GM21619 (cell line): ENCODE measurements around the gene ESYT1.
"Not testable (repeated sequence)": the region's sequence is repeated elsewhere in the genome, so short reads cannot be mapped to it uniquely, and the experiment has no call there.

Source experiments
- ATAC-seq: cut with Tn5 transposase; IDR thresholded peaks from one replicate; pipeline ENCODE4 v1.9.1; 2021; ENCODE audit not compliant: unreplicated experiment

ESYT1 gene

DNA sequence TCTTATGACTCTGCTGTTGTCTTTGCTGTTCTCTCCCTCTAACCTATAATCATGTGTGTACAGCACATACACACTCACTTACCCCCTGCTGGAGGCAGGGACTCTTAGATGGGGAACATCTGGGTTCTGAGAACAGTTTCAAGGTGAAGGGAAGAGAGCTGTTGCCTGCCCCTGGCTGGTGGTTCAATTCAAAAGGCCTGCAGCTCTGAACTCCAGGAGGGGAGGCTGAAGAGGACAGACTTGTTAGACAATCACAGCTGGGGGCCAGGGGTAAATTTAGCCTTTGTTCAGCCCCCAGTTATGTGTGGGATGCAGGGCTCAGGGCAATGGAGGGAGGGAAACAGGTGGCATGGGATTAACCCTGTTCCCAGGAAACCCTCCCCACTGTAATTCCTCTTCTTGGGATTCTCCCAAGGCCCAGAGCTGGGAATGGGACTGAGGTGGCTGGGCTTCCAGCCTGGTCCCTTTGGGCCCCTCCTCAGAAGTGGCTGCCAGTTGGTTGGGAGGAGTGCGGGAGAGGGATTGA is 26.2 kb downstream of the ESYT1 start:
- no peak for ATAC-seq

DNA sequence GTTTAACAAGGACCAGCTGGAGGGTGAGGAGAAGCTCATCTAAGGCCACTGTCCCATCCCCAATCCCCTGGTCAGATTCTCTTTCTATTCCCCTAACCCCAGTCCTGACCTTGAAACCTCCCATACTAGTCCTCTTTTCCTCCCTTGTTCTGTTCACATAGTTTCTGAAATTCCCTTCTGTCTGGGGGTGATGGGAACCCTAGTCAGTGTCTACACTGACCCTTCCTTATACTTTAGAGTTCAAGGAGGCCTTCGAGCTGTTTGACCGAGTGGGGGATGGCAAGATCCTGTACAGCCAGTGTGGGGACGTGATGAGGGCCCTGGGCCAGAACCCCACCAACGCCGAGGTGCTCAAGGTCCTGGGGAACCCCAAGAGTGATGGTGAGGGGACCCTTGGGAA is 26.8 kb downstream of the ESYT1 start:
- no peak for ATAC-seq

DNA sequence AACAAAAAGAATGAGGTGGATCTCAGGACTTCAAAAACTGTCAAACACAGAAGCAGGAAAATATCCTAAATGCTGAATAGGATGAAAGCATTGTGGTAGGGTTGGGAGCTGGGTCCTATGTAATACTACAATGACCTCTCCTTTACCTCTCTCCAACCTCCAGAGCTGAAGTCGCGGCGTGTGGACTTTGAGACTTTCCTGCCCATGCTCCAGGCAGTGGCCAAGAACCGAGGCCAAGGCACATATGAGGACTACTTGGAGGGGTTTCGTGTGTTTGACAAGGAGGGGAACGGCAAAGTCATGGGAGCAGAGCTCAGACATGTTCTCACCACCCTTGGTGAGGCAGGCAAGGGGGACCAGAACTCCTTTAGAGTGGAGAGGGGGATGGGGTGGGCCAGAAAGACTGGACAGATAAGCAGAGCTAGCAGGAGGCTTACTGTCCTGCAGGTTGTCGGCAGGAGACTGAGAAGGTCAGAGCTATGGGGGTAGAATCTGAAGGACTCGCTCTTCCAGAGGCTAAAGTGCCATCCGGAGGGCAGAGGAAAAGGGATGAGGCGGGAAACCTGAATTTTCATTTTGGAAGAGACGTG is 27.3 kb downstream of the ESYT1 start:
- no peak for ATAC-seq

DNA sequence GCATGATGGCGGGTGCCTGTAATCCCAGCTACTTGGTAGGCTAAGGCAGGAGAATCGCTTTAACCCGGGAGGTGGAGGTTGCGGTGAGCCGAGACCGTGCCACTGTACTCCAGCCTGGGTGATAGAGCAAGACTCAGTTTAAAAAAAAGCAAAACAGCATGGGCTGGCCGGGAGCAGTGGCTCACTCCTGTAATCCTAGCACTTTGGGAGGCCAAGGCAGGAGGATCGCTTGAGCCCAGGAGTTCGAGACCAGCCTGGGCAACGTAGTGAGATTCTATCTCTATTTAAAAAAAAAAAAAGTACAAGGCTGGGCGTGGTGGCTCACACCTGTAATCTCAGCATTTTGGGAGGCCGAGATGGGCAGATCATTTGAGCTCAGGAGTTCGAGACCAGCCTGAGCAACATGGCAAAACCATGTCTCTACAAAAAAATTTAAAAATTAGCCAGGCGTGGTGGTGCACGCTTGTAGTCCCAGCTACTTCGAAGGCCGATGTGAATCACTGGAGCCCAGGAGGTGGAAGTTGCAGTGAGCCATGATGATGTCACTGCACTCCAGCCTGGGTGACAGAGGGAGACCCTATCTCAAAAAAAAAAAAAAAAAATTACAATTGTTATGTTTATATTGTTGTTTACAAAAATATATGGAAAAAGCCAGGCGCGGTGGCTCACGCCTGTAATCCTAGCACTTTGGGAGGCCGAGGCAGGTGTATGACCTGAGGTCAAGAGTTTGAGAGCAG is 28.6 kb downstream of the ESYT1 start:
- not testable (repeated sequence) for ATAC-seq

DNA sequence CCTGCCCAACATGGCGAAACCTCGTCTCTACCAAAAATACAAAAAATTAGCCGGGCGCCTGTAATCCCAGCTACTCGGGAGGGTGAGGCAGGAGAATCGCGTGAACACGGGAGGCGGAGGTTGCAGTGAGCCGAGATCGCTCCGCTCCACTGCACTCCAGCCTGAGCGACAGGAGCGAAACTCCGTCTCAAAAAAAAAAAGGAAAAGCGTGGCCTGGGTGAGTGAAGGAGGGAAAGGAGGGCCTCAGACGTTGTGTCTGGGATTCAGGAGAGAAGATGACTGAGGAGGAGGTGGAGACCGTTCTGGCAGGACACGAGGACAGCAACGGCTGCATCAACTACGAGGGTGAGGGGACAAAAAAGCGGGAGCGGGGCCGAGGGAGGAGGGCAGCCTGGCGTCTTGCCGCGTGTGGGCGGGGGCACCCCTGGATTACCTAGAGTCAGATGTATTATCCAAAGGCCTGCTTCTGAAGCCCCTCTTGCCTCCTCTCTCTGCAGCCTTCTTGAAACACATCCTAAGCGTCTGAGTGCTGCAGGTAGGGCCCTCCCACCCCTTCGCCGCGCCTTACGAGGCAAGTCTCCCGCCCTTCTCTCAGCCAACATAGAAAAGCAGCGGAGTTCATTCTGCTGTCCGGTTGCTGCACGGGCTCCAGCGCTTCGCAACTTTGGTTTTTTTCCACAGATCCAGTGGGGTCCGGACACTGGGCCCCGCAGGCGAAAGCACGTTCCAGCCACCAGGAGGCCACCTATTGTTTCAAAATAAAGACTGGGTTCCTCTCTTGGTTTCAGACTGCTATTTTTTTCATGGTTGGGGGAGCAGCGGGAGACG is 29.3 kb downstream of the ESYT1 start:
- peak; percentile 28 for ATAC-seq

DNA sequence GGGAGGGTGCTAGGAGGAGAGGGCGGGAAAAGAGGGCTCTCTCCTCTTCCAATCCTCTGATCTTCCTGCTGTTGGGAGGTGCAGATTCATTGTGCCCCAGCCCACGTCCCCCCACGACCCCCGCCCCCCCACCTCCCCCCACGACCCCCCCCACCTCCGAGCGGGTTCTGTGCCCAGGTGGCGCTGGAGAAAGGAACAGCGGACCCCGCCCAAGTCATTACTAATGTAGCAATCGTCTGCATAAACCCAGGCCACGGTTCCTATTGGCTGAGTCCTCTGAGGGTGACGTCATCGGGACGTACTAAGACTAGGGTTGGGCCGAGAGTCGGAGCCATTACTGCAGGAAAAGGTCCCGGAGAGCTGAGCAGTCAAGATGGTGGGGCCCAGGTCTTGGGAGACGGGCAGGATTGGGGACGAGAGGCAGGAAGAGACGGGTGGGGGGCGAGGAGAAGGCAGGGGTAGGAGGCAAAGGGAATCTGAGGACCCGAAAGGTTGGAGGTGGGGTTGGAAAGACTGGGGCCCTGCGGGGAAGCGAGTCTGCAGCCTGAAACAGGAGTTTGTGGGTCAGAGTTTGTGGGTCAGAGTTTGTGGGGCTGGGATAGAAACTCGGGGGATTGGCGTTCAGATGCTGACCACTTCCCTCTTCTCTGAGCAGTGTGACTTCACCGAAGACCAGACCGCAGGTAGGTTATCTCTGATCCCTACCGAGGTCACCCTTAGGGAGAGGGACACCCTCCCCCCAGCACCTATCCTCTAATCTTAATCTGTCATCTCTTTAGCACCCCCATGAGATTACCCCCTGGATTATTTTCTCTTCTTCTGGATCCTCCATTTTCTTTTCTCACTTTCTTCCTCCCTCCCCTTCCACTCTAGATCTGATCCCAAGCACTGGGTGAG is 30.2 kb downstream of the ESYT1 start, which contains the start of gene MYL6:
Gene MYL6 (plus strand): TSS at position 331 of the 897 bp plus-strand sequence. CDS start 43 bp downstream, at position 374.
- peak; percentile 78 for ATAC-seq

DNA sequence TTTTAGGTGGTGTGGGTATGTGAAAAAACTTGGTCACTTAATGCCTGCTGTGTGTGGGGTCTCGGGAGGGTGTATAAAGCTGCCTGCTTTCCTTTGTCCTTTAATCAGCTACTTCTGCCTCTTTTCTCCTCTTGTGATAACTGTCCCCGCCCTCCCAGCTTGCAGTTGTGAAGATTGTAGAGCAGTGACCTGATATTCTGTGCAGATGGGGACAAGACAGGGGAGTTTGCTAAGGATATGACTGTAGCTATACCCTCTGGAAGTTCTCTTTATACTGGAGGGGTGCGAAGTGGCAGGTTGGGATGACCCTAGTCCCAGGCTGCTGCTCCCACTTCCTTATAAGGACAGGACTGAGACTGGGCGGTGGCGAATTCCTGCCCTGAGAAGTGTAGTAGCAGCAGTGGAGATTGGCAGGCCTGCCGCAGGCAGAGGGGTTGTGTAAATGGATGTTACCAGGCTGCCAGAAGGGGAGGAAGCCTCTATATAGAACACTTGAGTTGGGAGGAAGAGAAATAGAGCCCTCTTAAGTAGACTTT is 30.9 kb downstream of the ESYT1 start:
- no peak for ATAC-seq

DNA sequence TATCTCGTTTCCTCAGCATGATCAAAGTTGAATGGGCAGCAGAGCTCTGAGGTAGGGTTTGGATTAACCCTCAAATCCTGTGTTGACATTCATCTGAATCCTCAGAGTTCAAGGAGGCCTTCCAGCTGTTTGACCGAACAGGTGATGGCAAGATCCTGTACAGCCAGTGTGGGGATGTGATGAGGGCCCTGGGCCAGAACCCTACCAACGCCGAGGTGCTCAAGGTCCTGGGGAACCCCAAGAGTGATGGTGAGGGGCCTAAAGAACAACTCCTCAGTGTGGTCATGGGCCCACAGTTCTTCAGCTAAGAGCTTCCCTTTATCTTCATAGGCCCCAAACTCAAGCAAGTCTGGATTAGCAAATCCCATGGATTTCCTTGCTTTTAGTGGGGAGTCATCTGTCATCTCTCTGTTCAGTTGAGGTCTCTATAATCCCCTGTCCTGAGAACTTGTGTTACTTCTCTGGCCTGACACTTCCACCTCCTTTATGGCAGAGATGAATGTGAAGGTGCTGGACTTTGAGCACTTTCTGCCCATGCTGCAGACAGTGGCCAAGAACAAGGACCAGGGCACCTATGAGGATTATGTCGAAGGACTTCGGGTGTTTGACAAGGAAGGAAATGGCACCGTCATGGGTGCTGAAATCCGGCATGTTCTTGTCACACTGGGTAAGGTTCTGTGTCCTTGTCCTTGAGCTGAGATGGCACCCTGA is 31.6 kb downstream of the ESYT1 start:
- no peak for ATAC-seq

DNA sequence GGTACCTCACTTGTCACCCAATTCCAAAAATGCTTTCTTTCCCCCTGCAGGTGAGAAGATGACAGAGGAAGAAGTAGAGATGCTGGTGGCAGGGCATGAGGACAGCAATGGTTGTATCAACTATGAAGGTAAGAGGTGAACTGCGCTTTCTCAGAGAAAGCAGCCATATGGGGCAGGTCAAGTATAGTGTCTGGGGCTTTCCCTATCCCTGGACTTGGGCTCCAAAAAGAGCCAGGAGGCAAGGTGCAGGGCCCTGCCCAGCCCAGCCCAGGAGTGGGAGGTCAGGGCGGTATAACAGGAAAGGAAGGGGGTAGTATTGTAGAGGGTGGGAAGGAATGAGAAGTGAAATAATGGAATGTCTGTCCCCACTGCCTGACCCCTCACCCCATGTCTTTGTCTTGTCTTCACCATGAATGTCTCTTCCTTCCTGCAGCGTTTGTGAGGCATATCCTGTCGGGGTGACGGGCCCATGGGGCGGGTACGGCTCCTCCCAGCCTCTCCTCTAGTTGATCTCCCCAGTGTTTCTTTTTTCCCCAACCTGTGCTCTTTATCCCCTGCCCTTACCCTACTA is 32.2 kb downstream of the ESYT1 start:
- ATAC-seq, result no peak

DNA sequence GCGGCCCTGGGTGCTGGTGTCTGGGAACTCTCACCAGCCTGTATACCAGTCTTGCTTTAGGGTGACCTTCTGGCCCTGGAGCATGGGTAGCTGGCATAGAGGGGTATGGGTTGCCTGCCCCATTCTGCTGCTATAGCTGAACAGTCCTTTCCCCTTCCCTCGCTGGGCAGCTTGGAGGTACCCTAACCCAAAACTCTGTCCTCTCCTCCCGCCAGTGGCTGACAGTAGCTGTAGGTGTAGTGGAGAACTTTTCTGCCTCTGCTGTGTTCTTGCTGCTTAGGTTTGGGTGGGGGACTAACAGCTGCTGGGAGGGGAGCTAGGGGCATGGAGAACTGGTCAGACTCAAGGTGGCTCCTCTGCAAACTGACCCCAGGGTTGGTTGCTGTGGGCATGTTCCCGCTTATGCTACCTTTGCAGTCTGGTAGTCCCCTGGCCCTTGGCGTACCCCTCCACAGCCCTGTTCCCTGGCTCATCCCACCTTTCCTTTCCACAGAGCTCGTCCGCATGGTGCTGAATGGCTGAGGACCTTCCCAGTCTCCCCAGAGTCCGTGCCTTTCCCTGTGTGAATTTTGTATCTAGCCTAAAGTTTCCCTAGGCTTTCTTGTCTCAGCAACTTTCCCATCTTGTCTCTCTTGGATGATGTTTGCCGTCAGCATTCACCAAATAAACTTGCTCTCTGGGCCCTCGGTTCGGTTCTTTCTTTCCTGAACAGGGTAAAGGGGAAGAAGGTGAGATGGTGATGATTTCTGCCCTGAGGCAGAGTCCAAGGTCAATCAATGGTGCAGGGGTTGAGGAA is 33.0 kb downstream of the ESYT1 start:
- no peak for ATAC-seq

DNA sequence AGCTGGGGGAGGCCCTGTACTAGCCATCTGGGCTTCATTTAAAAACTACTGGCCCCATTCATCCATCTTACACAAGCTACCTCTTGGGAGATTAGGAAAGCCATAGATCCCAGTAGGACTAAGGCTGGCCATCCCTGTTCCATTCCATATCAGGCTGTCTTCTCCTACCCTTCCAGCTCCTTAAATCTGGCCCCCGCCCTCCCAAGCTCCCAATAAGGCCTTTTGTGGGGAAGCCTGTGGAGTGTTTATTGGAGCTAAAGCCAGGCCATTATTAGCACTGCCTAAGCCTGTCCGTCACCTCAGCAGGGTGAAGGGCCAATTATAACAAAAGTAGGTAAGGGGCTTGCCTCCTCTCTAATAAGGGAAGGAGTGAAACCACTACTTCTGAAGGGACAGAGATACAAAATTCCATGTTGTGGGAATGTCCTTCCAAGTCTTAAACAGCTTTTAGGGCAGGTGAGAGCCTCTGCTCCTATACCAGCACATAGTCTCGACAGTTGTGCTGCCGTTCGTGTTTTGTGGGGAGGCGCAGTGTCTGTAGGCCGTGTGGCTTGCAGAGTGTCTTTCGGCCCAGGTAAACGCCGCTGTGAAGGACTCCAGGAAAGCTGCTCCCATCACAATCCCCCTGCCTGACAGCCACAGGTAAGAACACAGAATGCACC is 33.8 kb downstream of the ESYT1 start:
- no peak for ATAC-seq

DNA sequence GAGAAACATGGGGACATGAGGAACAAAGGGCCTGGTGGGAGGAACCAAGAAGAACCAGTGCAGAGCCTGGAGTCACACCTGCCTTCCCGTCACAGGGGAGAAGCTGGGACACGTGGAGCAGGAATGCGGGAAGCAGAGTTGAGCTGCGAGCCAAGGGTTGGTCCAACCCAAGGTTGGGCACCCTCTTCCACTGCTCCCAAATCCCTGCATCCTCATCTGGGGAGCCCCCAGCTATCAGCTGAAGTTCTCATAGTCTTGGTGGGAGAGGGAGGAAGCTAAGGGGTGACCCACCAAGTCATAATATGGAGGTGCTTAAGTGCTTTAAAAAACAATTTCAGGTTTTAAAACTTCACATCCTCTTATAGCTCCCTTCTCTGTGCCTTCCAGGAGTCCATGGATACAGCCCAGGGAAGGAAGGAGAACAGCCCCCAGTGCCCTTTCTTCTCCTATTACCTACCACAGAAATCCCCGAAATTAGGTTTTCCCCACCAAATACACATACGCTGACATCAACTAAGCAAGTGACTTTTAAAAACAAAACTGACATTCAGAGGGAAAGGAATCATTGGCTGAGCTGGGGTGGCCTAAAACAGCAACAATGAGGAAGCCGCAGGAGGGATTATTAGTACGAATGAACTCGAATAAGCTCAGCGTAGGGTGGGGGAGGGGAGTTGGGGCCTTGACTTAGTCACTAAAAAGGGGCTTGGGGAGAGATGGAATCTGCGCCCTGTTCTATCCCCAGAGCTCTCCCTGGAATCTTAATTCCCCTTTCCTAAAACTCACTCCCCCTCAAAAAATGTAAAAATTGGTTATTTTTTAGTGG is 34.6 kb downstream of the ESYT1 start:
- no peak for ATAC-seq

DNA sequence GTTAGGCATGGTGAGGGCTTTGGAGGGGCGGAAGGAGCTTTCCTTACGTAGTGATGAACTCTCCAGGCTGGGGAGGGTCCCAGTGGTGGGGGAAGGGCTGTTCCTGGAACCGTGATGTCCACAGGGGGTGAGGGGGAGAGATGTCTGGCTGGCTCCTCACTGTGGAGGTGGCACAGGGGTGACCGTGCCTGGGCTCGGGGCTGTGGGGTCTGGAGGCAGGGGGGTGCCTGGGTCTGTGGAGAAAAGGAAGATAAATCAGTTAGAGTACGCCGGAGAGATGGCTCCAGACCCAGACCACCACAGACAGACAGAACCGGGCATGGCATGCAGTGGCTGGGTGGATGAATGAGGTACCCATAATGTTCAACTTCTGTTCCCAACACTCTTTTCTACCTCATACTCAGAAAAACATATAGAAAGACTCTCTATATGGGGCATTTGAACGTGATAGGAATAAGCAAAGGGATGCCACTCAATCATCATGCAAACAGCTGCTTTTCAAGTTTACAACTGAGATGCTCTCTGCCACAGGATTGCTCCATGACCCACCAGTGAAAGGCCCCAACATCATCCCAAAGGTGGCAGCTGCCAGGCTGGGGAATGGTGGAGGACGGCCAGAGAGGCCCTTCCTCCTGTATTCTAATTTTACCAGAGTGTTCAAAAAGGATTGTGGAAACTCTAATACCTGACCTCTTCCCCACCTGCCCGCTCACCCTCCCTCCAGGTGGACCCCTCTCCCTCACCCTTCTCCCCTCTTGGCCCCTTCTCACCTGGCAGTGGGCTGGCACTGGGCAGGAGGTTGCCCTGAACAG is 35.7 kb downstream of the ESYT1 start:
- ATAC-seq, result no peak

DNA sequence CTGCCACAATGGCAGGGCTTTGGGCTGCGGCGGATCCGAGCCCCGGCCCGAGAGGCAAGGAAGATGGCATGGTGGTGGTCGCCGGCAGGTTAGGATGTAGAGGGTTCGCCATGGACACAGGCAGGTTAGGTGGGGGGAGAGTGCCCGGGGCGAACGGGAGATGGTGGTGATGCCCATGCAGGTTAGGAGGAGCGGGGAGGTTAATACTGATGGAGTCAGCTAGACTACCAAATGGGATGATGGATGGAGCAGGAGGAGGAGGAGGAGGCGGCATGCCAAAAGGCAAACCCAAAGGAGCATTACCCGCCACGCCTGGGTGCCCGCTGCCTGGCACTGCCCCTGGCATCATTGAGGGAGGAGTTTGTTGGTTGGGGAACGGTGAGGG is 36.3 kb downstream of the ESYT1 start:
- ATAC-seq, result no peak

DNA sequence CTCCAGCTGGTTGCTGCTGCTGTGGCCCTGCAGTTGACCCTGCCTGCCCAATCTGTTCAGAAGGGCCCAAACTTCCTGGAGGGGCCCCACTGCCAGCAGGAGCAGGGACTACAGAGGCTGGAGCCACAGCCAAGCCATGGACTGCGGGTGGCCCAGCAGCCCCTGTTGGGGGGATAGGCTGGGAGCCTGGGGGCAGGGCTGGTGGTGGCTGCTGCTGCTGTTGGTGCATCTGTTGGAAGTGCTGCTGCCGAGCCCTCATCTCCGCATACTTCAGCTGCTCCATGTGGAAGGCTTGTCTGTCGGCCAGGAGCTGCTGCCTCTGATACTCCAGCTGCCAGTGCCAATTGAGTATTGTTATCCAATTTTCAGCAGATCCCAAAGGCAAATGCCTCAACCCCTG is 37.3 kb downstream of the ESYT1 start:
- no peak for ATAC-seq

DNA sequence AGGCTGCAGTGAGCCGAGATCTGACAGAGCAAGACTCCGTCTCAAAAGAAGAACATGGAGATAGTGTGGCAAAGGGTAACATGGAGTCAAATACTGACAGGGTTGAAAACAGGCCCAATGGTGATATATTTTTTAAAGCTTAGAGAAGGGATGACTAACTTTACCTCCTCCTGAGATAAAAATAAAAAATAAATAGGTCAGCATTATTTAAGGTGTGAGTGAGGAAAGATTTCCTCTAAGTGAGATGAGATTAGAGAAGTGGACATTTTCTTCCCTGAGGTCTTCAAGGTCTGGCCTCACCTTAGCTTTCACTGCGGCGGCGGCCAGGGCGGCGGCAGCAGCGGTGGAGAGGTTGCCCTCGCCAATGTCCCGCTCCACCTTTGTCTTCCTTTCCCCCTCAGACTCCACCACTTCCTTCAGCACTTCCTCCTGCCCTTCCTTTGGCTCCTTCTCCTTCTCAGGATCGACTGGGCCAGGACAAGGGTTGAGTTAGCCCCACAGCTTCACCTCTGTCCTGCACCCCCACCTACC is 41.2 kb downstream of the ESYT1 start:
- ATAC-seq, result no peak
